GM18498 (cell line): ENCODE results near the gene RUFY3.
"Not testable (repeated sequence)": the region's sequence is repeated elsewhere in the genome, so short reads cannot be mapped to it uniquely, and the experiment has no call there.

Experiments
- ATAC-seq: cut with Tn5 transposase; IDR thresholded peaks from one replicate; pipeline ENCODE4 v1.9.1; 2021; ENCODE audit warnings: mild to moderate bottlenecking, moderate library complexity; ENCODE audit not compliant: unreplicated experiment

RUFY3 gene

DNA sequence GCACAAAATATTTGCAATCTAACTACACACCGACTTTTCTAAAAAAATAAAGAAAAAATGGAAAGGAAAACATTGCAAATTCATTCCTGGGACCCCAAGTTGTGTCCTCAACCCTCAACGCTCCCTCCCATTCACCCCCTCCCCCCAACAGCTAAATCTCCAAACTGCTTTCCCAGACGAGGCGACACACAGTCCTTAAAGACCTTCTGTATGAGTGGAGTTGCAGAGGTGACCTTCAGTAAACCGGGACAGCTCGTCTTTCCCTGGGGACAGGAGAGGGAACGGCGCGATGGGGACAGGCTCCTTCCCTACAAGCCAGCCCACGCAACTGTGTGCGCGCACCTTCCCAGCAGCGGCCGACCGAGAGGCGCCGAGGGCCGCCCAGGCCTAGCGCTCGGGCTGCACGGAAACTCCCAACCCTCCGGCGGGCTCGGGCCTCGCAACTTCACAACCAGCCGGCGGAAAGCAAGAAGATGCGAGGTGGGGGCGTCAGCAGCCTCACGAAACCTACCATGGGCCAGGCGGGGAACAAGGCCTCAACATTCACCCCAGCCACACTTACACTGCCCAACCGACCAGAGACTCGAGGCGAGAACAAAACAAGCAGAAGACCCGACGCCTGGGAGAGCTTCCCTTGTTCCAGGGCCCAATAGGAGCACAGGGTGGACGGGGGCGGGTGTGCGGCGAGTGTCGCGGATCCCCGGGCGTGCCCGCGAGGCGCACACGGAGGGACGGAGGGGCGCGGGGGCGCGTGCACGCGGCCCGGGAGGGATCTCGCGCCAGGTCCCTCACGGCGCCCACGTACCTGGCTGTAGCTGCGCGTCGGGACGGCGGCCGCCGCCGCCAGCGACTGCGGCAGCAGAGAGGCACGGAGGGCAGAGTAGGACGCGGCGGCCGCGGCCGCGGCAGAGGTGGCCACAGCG, 117.2 kb downstream of the RUFY3 start:
- ATAC-seq = peak; percentile 64

DNA sequence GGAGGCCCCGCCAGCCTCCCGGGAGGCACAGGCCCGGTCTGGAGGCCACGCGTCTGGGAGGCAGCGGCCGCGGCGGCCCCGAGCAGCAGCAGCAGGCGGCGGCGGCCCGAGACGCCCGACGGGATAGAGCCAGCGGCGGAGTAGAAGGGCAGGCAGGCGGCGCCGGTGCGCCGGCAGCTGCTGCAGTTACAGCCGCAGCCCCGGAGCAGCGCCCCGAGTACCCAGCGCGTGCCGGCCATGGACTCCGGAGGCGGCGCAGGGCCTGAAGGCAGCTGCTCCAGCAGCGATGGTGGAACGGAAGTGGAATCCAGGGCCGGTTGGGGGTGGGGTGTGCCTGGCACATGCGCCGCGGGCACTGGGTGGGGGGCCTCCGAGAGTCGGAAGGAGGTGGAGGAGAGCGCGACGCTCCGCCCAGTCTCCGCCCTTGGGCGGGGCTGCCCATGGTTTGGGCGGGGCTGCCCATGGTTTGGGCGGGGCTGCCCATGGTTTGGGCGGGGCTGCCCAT, 117.9 kb downstream of the RUFY3 start, which contains the start of gene GRSF1:
Gene GRSF1 (minus strand): TSS at position 302 of the 505 bp plus-strand sequence. CDS start 63 bp downstream, at position 239.
- peak; percentile 83 for ATAC-seq

DNA sequence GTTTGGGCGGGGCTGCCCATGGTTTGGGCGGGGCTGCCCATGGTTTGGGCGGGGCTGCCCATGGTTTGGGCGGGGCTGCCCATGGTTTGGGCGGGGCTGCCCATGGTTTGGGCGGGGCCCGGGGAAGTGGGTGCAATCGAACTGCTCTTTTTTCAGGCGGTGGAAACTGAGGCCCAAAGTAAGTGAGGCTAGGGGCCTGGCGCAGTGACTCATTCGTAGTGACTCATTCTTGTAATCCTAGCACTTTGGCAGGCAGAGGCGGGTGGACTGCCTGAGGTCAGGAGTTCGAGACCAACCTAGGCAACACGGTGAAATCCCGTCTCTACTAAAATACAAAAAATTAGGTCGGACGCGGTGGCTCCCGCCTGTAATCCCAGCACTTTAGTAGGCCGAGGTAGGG, 118.4 kb downstream of the RUFY3 start:
- ATAC-seq = not testable (repeated sequence)

DNA sequence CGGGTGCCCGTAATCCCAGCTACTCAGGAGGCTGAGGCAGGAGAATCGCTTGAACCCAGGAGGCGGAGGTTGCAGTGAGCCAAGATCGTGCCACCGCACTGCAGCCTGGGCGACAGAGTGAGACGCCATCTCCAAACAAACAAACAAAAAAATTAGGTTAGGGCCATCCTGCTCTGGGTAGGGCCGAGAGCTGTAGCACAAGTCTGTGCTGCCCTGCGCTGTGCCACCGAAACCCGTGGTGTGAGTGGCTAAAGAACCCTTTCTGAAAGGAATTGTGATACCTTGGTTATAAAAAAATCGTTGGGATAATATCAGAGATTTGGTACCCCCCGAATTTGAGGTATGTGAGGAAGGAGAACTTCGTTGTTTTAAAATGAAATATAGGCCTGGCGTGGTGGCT, 118.9 kb downstream of the RUFY3 start:
- ATAC-seq = not testable (repeated sequence)

DNA sequence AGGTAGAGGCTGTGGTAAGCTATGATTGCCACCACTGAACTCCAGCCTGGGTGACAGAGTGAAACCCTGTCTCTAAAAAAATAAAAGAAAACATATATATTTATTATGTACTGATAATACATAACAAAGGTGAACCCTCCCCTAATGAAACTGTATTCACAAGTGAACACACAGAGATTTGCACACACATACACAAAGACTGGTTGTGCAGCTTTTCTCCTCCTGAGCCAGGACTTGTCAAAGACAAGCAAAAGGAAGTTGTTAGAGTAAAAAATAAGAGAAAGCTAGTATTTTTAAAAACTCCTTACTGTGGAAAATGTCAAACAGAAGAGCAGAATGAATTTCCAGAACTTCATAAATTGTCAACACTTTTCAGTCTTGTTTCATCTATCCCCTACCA, 119.4 kb downstream of the RUFY3 start:
- no peak for ATAC-seq

DNA sequence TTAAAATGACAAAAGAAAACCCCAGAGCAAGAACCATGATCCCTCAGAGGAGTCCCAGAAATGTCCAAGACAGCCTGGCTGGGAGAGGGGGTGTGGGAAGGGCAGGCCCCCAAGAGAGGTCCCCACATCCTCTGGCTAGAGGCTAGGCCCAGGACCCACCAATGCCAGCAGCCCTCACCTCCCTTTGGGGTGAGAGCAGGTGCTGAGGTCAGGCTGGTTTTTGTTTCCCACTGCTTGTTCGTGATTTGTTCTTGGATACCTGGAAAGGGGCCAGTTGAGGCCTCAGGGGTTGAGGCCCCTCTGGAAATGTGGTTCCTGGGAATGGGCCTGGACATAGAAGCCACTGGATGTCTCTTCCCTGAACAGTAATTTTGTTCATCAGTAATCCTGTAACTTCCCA, 120.2 kb downstream of the RUFY3 start:
- no peak for ATAC-seq

DNA sequence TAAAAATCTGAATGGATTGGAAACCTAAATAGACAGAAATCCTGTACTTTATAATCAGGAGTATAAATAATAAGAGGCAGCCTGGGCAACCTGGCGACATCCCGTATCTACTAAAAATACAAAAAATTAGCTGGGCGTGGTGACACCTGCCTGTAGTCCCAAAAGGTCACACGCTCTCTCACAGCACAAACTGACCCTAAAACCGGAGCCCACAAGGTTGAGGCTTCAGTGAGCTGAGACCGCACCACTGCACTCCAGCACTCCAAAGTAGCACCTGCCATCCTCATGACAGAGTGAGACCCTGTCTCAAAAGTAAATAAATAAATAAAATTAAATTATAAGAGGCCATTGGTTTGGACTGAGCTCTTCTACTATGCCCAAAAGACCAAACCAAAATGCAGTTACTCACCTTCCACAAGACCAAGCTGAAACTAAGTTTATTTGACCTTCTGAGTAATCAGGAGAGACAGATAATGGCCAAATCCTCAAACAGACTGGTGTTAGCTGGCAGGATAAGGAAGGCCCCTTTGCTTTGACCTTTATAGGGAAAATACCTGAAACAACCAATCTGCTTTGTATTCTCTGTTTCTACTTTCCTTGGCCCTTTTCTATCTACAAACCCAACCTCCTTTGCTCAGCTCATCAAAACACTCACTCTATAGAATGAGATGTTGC, 121.1 kb downstream of the RUFY3 start:
- peak; percentile 17 for ATAC-seq

DNA sequence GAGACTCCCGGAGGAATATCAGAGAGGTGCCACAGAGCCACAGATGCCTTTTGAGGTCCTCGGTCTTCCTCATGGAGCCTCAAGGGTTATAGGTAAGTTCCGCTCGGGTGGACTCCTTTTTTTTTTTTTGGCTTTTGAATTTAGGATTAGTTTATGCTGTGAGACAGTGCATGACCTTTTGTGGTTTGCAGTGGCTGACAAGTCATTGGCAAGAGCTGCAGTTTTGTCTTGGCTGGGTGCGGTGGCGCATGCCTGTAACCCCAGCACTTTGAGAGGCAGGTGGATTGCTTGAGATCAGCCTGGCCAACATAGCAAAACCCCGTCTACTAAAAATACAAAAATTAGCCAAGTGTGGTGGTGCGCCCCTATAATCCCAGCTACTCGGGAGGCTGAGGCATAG, 122.4 kb downstream of the RUFY3 start:
- ATAC-seq = no peak

DNA sequence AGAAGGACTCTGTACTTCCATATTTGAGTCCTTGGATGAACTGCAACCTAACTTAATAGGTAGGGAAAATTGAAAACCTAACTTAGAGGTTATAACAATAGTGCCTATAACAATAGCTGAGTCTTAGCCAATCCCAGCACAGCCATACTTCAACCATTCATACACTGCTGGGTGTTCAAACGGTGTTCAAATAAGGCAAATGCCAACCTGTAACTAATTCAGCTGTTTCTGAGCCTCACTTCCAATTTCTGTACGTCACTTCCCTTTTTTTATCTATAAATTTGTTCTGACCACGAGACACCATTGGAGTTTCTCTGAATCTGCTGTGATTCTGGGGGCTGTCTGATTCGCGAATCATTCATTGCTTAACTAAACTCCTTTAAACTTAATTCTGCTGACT, 127.5 kb downstream of the RUFY3 start:
- no peak for ATAC-seq

DNA sequence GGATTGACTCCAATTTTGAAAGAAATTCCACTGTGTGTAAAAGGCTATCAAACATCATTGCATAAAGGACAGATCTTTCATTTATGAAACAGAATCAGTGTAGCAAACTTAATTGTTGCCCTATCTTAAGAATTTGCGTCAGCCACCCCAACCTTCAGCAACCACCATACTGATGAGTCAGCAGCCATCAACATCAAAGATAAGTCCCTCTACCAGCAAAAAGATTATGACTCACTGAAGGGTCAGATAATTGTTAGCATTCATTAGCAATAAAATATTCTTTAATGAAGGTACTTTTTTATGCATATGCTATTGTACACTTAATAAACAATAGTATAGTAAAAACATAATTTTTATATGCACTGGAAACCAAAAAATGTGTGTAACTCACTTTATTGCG, 133.7 kb downstream of the RUFY3 start:
- ATAC-seq = no peak
